Cardiac fibroblast (primary cell): Measurements from ENCODE around the gene TMCC1.

Source experiments
- DNase-seq, 2 donors: peaks; one replicate each; pipeline versions ENCODE4 v3.0.0 to v3.0.0-alpha.2; 2010; ENCODE audit warnings: low read depth in 2 of 2
- H3K4me3 ChIP-seq, 2 donors: replicated peaks in 1 of 2; 1 replicate in 1 of 2; 2 replicates in 1 of 2; pipeline ENCODE4 v1.5.1; 2011; ENCODE audit warnings: low read depth in 2 of 2, low read length in 2 of 2, mild to moderate bottlenecking in 2 of 2, moderate library complexity in 1 of 2
- TF ChIP-seq, protein P1 (sequence below): IDR thresholded peaks from one replicate; pipeline ENCODE4 v1.5.1; 2011; ENCODE audit warnings: low read depth, mild to moderate bottlenecking, low read length, inconsistent platforms

Gene TMCC1

DNA sequence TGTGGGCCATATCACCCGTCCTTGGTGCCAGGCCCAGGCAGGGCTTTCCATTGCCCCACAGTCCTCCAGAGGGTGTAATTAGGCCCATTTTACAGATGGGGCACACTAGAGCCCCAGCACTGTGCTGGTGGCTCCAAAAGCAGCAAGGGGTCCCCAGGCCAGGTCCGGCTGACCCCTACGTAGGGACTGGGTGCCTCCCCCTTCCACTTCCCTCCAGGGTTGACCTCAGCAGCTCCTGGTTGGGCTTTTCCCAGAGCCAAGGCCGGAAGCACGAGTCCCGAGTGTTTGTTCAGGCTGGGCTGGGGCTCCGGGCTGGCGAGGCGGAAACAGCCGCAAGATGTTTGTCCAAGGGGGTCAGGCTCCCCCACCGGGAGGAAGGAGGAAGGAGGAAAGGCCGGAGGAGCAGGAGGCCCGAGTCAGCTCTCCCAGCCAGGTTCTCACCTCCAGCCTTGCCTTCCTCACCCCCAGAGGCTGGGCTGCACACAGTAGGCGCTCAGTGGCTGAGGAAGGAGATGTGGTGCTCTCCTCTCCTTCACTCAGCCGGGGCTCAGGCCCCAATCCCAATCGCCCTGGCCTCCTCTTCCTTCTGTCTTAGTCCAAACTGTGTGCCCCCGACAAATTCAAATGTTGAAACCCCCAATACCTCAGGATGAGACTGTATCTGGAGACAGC lies 269.9 kb downstream of the TMCC1 start:
- peak; percentile 59 to 67 for DNase-seq
- TF ChIP-seq, protein P1, sequence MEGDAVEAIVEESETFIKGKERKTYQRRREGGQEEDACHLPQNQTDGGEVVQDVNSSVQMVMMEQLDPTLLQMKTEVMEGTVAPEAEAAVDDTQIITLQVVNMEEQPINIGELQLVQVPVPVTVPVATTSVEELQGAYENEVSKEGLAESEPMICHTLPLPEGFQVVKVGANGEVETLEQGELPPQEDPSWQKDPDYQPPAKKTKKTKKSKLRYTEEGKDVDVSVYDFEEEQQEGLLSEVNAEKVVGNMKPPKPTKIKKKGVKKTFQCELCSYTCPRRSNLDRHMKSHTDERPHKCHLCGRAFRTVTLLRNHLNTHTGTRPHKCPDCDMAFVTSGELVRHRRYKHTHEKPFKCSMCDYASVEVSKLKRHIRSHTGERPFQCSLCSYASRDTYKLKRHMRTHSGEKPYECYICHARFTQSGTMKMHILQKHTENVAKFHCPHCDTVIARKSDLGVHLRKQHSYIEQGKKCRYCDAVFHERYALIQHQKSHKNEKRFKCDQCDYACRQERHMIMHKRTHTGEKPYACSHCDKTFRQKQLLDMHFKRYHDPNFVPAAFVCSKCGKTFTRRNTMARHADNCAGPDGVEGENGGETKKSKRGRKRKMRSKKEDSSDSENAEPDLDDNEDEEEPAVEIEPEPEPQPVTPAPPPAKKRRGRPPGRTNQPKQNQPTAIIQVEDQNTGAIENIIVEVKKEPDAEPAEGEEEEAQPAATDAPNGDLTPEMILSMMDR = no peak
- H3K4me3 ChIP-seq = no peak overlapping the region

DNA sequence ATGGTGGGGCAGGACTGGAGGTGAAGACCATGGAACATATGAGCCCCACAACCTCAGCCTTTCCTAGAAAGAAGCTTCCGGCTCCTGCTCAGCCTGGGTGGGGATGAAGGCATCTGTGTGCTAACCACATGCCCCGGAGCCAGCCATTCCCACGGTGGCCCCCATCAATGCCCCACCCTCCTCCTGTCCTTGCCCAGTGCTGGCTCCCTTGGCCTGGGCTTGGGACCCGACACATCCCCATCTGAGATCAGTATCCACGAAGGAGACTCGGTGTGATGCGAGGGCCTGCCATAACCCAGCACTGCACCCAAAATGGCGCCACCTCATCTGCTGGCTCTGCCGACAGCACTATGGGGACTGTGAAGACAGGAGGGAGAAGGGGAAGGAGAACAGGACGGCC lies 270.6 kb downstream of the TMCC1 start:
- no peak for DNase-seq
- no peak overlapping the region for H3K4me3 ChIP-seq
- TF ChIP-seq, protein P1 = no peak

DNA sequence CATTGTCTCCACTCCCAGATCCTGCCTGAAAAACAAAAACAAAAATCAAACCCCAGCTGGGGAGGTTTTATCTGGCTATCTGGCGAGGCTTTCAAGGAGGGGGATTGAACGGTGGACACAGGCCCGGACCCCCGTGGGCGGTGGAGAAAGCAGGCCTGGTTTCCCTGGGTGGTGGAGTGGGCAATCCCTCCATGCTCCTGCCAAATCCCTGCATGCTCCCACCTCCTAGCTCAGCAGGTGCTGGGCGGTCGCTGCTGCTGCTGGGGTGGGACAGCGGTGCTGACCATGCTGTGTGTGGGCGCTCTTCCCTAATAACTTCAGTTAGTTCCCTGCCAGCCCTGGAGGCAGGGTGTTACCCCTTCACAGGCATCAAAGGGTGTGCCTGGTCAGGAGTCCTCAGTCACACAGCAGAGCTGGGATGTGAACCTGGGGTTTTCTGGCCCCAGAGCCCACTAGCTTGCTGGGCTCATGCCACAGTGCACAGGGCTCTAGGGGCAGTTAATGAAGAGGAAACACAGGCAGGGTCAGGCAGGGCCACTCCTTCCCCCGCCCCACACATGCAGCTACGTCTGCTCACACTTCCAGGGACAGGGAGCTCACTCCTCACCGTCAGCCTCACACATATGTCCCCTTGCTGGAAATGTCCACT lies 271.2 kb downstream of the TMCC1 start:
- no peak overlapping the region for H3K4me3 ChIP-seq
- no peak for DNase-seq
- TF ChIP-seq, protein P1 = no peak

DNA sequence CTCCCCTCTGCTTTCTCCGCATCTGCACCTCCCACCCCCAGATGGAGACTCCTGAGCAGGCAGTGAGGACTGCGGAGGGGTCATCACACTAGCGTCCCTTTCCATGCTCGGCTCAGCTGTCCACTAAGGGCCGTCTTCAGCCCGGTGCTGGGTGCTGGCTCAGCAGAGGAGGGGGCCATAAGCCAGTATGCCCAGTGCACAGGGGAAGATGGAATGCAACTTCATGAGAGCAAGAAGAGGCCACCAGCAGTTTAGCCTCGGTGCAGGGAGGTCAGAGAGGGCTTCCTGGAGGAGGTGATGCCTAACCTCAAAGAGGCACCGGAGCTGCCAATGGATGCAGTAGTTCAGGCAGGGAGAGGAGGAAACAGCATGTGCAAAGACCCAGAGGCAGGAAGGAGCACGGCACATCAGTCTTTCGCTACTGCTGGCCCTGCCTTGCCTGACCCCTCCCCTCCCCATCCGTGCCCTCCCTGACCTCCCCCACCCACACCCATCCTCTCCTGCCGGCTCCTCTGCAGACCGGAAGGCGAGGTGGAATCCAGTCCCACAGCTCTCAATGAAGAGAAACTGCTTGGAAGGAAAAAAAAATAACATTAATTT lies 271.8 kb downstream of the TMCC1 start:
- peak in 1 of 2 donors; percentile 41 for DNase-seq
- TF ChIP-seq, protein P1 = no peak
- H3K4me3 ChIP-seq = no peak overlapping the region

DNA sequence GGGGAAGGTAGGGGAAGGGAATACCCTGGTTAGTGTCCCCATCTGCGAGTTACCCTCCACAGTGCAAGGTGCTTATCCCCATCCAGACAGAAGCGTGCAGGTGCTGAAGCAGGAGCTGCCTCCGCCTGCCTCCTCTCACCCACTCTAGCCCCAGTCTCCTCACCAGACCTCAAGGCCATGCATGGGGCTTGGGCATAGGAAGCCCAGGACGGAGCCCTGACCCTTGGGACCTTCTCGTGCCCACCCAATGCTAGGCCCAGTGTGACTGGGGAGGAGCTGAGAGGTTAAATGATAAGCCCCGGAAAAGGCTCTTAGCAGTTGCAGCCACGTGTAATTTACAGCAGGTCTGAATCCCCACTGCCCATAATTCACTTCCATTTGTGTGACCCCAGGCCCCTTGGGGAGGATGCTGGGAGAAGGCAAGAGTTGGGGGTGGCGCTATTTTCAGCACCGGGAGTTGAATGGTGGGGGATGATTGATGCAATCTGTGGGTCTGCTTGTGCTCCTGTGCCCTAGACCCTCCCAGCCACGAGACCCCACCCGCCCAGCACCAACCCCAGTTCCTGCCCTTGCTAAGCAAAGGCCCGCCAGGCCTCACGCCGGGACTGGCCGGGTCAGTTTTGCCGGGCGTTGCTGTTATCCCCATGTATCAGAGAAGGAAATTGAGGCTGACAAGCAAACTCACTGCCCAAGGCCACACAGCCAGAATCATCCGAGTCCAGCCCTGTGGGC lies 272.5 kb downstream of the TMCC1 start:
- TF ChIP-seq, protein P1 = no peak
- DNase-seq = no peak

DNA sequence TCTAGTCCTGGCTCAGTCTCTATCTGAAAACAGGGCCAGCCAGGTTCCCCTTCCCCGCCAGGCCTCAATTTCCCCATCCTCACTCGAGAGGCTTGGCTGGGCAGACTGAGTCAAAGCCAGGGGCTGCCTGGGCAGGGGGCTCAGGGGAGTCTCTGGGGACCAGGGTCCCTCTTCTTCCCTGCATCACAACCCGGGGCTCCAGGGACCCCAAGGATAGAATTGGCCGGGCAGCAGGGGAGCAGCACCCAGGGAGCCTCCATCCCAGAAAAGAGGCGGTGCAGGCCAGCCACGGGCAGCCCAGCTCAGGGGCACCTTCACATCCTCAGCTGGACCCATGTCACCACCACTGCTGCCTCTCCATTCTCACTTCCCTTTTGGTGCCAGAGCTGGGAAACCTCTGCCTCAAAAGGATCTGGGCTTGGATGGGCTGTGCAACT lies 273.8 kb downstream of the TMCC1 start:
- H3K4me3 ChIP-seq = no peak overlapping the region
- no peak for DNase-seq
- TF ChIP-seq, protein P1 = no peak

More for the DNA sequence above, 272.5 kb downstream of the TMCC1 start:
- no peak overlapping the region for H3K4me3 ChIP-seq
